GM18508 (cell line): Measurements from ENCODE around the gene VDAC2.

Experiments
- ATAC-seq: cut with Tn5 transposase; IDR thresholded peaks from one replicate; pipeline ENCODE4 v1.9.1; 2021; ENCODE audit warnings: moderate number of reproducible peaks; ENCODE audit not compliant: insufficient read depth, unreplicated experiment

The VDAC2 gene

DNA sequence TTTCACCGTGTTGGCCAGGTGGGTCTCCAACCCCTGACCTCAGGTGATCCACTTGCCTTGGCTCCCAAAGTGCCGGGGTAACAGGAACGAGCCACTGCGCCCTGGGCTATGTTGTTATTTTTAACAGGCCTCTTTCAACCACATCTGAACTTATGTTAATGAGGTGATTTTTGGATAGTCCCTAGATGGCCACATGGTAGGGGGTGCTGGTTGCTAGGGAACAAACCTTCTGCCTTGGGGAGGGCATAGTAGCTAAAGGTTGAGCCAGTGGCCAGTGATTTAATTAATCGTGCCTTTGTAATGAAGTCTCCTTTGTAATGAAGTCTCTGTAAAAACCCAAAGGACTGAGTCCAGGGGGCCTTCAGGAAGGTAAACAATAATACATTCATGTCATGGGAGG lies 16.1 kb downstream of the VDAC2 start:
- ATAC-seq: no peak

DNA sequence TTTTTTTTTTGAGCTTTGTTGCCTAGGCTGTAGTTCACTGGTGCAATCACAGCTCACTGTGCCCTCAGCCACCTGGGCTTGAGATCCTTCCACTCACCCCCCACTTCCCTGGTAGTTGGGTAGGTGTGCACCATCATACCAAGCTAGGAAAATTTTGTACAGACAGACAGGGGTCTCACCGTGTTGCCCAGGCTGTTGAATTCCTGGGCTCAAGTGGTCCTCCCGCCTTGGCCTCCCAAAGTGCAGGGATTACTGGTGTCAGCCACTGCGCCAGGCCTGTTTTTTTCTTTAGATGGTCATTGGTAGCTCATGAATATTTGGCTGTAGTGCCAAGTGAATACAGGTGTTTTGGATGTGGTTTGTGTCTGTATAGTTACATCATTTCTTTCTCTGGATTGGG lies 17.7 kb downstream of the VDAC2 start:
- no peak for ATAC-seq

DNA sequence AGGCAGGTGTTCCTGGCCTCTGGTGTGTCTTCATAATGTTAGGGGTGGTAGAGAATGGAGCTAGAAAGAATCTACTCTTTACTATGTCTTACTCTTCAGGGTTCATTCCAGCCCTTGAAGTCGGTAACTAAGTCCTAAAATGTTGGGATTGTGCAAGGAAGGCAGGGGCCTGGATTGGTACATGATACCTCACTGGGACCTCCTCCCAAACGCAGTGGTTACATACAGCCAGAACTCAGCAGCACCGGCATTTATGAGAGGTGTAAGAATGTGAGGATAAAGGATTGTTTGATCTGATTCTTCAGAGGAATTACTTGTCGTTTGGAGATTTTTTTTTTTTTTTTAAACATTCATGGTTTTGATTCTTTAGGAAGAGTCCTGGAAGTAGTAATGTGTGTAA lies 18.2 kb downstream of the VDAC2 start:
- no peak for ATAC-seq

DNA sequence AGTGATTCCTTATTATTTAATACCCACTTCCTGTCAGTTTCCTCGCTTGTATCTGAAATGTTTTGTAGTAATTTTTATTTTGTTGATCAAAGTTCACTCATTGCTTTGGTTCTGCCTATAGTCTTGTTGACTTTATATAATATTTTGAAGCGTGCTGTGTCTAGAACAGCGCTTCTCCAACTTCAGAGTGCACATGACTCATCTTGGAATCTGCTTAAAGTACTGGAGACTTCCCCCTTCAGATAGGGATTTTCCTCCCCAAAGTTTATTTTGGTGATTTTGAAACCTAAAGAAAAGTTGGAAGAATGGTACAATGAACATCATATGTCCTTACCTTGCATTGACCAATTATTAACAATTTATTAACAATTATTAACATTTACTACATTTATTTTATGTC lies 19.4 kb downstream of the VDAC2 start:
- no peak for ATAC-seq

DNA sequence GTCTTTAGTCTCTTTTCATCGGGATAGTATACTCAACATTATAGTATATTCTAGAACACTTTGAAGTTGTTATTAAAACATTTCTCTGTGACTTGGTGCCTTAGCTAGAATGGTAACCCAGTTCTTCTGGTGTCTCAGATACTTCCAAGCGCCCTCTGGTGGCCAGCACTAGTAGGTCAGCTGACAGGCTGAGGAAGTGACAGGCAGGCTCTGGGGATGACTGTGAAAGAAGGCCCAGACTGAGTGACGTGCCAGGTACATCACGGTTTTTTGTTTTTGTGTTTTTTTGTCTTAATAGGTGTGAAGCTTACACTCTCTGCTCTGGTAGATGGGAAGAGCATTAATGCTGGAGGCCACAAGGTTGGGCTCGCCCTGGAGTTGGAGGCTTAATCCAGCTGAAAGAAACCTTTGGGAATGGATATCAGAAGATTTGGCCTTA lies 20.0 kb downstream of the VDAC2 start:
- no peak for ATAC-seq

DNA sequence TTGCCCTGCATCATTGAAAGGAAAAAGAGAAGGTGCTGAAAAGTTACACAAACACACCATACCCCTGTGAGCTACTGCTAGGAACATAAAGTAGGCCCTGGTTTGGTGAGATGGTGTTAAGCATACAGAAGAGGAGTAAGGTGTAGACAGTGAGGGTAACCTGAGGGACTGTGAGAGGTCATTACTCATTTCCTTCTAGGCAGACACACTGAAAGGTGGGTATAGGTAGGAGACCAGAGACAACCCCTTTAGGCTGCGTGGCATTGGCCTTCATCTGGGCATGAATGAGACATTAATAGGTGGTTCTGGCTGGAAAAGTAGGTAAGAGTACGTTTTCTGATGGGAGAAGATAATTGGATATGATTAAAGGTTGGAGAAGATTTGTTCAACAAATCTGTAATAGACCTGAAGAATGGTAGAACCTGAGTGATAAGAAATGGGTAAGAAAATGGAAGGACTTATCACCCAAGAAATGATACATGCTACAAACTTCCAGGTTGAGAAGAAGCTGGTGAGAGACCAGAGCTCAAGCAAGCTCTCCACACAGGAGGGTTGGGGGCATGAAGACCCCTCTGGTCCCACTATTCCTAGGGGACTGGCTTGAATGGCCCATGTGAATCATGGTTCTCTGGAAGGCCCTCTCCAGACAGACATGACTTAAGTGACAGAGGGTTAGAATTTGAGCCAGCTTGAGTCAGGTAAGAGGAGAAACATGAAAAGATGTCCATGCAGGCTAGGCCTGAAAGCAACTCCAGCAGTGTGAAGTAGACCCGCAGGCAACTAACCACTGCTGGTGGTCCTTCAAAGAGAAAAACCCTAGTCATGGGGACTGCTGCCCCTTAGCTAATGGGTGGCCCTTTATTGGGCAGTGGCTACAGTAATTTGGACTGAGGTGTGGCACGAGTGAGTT lies 21.3 kb downstream of the VDAC2 start:
- ATAC-seq: no peak

DNA sequence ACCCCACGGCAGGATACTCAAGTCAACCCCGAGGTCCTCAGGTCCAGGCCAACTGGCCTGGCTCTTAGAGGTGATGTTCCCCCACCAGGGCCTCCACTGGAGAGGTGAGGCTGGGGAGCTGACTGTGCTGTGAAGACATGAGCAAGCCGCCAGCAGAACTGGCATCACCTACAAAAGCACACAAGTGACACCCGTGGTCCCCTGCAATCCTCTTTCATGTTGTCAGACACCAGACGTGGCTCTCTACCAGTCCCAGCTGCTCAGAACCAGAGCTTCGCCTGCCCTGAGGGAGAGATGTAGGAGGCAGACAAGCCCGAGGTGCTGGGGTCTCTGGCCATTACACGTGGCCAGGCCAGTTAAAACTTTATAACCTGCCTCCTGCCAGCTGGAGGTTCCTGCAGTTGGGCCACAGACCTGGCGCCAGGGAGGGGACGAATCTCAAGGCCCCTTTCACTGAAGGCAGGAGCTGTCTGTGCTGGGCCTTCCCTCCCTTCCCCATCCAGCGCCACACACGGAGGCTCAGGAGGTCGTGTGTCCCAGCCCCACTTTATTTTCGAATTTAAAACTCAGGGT lies 22.9 kb downstream of the VDAC2 start:
- no peak for ATAC-seq

DNA sequence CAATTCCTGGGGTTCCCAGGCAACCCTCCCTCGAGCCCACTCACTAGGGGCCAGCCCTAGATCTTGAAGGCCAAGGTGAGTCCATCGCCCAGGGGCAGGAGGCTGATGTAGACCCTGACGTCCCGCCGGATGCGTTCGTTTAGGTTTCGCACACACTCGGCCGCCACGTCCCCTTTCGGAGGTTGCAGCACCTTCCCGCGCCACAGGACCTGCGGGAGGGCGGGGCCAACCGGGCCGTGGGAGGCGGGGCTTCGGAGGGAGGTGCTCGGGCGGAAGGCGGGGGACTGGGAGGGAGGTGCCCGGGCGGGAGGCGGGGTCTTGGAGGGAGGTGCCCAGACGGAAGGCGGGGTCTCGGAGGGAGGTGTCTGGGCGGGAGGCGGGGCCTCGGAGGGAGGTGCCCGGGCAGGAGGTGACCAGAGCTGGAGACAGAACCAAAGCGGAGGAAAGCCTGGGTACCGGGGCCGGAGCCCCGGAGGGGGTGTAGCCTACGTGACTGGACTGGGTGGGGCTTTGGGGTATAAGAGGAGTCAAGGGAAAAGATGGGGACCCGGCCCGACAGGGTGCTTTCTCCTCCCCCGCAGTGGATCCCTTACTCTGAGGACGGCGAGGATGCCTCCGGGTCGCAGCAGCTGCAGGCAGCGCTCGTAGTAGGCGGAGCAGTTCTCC lies 23.6 kb downstream of the VDAC2 start:
- no peak for ATAC-seq

DNA sequence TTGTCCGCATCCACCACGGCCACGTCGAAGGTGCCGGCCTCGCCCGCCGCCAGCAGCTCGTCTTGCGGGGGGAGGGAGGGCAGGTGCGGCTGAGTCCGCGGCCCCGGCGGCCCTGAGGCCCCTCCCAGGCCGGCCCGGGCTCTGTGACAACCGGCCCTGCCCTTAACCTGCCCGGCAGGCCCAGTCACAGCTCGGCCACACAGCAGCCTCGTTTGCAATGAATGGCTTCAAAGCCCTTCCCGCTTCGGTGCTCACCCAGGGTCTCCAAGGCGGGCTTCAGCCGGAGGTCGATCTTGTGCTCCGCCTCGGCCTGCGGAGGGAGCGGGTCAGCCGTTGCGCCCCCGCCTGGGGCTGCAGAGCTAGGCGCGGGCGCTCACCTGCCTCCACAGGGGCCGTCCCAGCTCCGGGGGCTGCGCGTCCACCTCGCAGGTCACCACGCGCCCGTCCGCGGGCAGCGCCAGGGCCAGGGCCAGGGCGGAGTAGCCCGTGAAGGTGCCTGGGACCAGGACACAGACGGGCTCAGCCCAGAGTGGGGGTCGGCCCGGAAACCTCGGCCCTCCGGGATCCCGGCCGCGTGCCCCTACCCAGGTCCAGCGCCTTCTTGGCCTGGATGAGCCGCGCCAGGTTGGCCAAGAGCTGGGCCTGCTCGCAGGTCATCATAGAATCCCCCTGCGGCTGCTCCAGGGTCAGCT lies 24.2 kb downstream of the VDAC2 start:
- no peak for ATAC-seq

DNA sequence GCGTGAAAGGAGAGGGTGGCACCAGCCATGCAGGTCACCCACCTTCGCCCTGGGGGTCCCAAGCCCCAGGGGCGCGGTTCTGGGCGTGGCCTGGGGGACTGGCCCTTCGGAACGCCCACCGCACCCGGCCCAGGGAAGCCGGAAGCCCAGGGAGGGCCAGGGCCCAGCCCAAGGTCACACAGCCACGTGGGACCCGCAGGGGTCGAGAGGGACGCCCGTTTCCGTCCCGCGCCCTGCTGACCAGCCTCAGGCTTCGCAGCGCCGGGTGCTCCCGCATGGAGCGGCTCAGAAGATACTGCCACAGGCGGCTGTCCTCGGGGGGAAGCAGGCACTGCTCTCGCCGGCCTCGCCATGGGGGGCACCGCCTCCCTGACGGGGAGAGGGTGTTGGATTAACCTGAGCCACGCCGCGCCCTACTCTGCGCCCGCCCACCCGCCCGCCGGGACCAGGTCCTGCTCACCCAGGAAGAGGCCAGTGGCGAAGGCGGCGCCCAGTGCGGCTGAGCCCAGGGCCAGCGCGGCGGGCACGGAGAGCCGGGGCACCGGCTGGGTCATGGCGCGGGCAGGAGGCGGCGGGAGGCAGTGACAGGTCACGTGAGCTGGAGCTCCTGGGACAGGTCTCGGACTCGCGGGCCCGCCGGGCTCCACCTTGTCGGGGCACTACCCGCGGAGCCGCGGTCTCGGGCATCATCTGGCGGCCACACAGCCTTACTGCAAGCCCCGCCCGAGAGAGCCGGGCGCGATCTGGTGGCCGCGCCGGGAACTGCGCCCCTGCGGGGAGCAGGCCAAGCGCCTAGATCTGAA lies 25.0 kb downstream of the VDAC2 start, which contains the start of gene COMTD1:
TSS of gene COMTD1 (minus strand) at position 583 of the 803 bp plus-strand sequence. CDS start at position 554, 29 bp downstream.
- peak; percentile 50 for ATAC-seq

DNA sequence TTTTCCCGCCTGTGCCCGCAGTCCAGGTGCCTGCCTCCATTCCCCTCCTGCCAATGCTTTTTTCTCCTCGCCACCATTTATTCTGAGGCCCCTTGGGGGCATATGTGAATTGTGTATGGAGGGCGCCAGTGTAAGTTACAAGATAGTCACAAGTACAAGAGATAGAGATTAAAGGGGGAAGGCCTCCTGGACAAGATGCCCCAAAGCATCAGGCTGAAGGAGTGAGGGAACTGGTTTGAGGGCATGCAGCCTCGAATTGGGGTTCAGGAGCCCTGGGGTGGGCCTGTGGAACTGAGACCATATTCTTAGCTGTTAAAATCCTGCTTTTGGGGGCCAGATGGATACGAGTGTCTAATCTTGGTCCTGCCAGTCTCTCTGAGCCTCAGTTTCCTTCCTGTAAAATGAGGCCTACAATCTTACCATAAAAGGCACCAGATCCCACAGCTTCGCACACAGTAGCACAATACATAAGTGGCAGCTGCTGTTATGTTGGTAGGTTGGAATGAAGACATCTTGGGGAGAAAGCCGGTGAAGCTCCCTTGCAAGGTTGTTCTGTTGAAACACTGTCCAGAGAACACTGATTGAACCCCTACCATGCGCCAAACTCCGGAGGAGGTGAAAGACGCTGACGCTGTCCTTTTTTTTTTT lies 25.7 kb downstream of the VDAC2 start:
- ATAC-seq: no peak

DNA sequence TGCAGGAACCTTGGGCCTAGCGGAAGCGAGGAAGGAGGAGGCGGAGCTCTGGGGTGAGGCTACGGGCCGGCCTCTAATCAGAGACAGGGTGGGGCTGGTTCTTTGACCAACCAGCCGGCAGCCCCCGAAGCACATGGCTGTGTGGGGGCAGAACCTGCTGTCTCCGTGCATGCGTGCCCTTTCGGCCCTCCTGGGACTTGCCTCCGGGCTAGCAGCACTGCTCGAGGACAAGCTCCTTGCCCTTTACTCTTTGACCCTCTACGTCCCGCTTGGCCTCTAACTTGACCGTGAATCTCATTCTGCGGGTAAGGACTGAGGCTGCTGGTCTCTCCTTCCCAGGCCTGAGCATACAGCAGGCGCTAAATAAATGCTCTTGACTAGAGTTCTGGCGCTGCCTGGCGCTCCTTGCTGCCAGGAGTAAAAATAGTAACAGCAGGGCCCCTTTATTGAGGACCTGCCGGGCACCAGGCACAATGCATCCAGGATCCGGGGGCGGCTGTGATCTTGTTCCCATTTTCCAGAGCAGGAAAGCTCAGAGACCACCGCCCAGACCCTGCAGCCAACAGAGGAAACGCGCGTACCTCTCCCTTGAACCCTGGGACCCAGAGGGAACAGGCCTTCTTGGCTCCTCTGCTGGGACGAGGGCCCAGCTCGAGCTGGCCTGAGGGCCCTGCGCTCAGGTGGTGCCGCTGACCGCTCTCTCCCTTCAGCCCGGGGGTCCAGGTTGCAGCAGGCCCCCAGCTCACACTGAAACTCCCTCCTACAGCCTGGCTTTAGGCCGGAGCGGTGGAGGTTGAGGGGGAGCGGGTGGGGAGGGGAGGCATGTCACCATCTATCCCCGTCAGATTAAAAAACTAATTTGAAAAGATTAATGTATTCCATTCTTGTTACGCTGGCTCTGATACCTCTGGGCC lies 27.8 kb downstream of the VDAC2 start:
- no peak for ATAC-seq

DNA sequence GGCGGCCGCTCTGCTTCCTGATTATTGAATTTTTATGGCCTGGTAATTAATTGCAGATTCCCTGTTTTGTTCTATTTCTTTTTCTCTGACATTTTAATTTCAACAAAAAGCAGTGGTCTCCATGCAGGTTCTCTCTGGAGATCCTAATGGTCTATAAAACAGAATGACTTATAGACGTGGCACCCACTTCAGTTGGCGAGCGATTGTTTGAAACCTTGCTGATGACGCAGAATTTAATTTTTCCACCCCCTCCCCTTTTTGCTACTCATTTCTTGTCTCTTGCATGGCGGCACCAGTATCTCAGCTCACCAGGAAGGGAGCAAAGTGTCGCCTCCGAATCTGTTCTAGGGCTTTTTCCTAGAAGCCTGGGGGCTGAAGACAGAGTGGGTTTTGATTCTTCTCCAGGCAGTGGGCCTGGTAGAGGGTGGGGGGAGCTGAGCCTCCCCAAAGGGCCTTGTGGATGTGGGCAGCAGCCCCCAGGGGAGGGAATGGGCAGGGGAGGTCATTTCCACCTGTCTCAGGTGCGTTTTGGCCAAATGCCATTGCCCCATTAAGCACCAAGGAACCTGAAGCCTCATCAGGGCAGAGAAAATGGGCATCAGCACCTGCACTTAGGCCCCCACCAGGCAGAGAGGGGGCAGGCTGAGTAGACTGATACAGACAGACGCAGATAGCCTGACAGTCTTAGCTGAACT lies 28.6 kb downstream of the VDAC2 start:
- no peak for ATAC-seq

DNA sequence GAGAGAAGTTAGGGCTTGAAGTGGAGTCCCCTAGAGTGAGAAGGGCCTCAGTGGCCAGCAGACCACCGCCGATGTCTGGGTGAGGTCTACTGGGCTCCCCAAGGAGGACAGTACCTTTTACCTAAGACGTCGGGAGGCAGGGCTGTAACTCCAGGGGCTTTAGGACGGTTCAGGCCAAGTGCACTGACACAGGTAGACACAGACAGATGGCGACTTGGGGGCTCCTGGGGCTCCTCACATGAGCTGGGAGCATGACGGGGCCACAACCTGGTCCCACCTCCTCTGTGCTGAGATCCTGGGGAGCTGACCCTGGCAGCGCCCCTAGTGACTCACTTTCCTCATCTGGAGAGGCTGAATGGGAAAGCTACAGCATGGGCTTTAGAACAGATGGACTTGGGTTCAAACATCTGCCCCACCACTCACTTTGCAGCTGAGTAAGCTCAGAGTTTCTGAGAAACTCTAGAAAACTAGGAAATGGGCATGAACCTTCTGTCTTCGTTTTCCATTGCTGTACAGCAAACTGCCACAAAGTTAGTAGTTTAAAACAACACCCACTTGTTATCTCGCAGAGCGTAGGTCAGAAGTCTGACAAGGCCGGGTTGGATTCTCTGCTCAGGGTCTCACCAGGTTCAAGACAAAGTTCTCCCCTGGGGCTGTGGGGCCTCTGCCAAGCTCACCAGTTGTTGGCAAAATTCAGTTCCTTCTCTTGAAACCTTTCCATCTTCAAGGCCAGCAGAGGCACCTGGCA lies 29.9 kb downstream of the VDAC2 start:
- no peak for ATAC-seq

DNA sequence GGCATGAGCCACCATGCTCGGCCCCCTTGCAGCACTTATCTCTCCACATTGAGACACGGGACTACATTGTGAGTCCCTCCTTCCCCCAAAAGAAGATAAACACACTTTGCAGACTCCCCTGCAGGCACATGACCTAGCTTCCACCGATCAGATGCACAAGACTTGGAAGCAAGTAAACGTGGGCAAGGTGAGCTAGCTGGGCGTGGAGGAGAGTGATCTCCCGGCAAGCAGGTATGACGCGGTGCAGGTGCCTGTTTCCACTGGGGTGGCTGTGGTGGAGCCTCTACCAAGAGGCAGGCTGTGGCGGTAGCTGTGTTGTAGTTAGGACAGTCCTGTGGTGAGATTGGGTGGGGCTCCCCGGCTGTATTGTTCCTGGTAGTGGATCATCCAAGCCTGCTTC lies 32.8 kb downstream of the VDAC2 start:
- ATAC-seq: no peak

DNA sequence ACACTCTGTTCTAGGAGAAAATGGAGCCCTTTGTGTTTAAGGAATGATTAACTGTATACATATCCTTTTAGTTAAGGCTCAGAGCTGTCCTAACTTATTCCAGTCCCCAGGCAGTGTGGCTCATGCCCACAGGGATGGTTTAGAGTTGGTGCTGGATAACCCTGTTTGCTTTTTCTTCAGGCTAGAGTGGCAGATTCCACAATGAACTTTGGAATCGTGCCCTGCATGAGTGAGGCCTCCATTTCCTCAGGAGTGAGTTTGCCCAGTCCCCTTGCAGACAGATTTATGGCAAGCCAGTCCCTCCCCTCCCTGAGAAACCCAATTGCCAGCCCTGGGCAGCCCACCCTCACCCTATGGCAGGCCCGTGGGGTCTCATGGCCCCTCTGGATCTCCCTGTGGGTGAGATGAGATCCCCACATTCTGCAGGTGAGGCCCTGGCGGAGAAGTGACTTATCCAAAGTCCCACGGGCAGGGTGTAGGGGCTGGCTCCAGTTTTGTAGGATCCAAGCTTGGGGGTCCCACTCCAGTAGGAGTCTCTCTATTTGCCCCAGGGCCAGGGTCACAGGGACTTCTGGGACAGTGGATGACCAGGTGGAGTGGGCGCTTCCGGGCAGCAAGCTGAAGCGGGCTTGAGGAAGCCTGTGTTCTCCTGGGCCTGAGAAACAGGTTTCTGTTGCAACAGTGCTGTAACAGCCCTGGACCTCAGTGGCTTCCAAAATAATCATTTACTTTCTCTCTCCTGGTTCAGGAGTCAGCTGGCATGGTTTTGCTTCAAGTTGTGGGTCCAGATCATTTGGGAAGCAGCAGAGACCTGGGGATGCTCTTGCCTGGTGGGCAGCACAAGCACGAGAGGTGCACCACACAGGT lies 34.1 kb downstream of the VDAC2 start:
- no peak for ATAC-seq
